NK-92 treated with Interleukin-12 subunit alpha and Interleukin-12 subunit beta, amount 100 ng/mL, for 24 hours (cell line): ENCODE results near the gene ZMIZ2.

Source experiments
- DNase-seq: peaks from one replicate; lab custom pipeline; 2025; lab: John Stamatoyannopoulos, UW

The ZMIZ2 gene

DNA sequence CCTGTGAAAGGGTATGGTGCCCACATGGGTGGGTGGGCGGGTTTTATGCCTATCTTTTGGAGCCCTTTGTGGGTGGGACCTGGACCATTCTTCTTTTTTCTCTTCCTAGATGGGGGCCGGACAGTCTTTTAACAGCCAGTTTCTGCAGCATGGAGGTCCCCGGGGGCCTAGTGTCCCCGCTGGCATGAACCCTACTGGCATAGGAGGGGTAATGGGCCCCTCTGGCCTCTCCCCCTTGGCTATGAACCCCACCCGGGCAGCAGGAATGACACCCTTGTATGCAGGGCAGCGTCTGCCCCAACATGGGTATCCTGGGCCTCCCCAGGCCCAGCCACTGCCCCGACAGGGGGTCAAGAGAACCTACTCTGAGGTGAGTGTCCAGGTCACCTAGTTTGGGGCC, 9.1 kb downstream of the ZMIZ2 start:
- DNase-seq = no peak

GRCh38 chr7:44759246-44759645, 10.6 kb downstream of the ZMIZ2 start:
- DNase-seq = no peak

DNA sequence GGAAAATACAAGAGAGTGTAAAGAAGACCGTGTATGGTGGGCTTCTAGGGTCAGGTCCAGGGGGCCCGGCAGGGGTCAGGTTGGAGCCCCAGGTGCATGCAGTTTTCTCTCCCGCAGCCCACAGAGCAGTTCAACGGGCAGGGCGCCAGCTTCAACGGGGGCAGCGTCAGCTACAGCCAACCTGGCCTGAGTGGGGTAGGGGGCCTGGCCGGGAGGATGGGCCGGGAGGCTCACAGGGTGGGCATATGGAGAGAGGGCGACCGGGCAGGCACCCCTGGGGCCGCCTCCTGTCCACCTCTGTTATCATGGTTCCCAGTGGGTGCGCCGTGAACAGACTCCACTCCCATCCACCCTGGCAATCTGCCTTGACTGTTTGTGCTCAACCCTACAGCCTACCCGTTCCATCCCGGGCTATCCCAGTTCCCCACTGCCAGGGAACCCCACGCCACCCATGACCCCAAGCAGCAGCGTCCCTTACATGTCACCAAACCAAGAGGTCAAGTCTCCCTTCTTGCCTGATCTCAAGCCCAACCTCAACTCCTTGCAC, 11.5 kb downstream of the ZMIZ2 start:
- DNase-seq = no peak

DNA sequence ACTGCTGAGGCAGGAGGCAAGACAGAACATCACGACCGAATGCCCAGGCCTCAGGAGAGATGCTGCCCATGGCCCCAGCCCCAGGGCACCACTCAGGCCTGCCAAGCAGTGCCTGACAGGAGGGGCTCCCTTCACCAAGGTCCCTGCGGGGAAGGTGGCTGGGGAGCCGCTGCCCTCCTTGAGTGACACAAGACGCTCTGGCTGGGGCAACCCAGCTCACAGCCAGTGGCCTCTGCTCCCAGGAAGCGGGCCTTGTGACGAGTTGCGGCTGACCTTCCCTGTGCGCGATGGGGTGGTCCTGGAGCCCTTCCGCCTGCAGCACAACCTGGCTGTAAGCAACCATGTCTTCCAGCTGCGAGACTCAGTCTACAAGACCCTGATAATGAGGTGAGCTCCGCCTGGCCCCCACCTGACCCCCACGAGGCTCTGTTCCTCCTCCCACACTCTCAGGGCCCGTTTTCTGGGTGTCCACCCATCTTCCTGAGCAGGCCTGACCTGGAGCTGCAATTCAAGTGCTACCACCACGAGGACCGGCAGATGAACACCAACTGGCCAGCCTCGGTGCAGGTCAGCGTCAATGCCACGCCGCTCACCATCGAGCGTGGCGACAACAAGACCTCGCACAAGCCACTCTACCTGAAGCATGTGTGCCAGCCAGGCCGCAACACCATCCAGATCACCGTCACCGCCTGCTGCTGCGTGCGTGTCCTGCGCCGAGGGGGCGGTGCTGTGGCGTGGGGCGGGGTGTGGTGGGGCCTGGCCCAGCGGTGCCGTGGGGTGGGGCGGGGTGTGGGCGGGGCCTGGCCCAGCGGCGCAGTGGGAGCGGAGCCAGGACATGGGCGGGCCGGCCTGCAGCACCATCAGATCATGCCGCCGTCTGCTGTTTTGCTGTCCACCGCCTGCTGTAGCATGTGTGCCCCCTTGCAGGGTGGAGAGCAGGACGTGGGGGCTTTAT, 12.8 kb downstream of the ZMIZ2 start:
- no peak for DNase-seq

- DNase-seq = no peak
Measured at GRCh38 chr7:44762300-44762699, 13.7 kb downstream of the ZMIZ2 start.

DNA sequence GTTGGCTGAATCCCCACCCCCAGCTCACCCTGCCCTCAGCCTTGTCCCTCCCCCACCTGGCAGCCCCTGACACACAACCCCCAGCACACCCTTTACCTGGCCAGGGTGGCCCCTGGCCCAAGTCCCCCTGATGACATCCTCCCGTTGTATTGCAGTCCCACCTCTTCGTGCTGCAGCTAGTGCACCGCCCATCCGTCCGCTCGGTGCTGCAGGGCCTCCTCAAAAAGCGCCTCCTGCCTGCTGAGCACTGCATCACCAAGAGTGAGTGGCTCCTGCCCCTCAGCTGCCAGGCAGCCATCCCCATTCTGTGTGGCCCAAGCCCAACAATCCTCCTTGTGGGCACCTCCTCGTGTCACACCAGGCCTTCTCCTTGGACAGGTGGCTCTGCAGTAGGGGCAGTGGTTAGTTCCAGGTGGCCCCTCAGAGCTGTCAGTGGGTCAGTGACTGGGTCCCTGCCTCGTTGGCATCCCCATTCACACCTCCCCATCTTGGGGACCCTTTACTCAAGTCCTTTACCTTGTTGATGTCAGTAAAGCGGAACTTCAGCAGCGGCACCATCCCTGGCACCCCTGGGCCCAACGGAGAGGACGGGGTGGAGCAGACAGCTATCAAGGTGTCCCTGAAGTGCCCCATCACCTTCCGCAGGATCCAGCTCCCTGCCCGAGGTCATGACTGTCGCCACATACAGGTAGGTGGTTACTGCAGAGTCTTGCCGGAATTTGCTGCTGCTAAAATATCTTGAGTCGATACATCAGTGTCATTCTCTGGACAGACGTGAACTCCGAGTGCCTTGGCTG, 14.3 kb downstream of the ZMIZ2 start:
- DNase-seq = no peak

- DNase-seq = no peak
Measured at GRCh38 chr7:44764081-44764480, 15.4 kb downstream of the ZMIZ2 start.

DNA sequence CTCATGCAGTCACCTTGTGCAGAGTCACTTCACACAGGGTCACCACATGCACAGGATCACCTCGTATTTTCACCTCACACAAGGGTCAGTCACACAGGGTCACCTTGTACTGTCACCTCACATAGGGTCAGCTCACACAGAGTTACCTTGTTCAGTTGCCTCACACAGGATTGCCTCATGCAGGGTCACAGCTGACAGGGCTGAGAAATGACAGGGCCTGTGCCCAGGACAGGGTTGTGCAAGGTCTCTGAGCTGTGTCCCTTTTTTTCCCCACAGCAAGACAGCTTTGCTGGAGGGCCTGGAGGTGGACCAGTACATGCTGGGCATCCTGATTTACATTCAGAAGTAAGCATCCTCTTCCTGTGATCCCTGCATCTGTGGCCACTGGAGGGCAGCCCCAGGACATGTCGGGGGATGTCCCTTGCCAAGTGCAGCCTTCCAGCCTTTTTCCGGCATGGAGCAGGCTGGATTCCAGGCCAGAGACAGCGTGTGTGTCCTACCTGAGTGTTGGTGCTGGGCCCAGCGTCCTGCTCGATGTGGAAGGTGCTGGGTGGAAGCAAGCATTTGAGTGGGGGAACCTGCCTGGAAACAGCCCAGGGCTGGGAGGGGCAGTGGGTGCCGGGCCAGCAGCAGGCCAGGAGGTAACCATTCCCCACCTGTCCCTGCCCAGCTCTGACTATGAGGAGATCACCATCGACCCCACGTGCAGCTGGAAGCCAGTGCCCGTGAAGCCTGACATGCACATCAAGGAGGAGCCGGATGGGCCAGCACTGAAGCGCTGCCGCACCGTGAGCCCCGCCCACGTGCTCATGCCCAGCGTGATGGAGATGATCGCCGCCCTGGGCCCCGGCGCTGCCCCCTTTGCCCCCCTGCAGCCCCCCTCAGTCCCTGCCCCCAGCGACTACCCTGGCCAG, 16.3 kb downstream of the ZMIZ2 start:
- no peak for DNase-seq

- DNase-seq = no peak
Measured at GRCh38 chr7:44765579-44766415, 17.1 kb downstream of the ZMIZ2 start.

DNA sequence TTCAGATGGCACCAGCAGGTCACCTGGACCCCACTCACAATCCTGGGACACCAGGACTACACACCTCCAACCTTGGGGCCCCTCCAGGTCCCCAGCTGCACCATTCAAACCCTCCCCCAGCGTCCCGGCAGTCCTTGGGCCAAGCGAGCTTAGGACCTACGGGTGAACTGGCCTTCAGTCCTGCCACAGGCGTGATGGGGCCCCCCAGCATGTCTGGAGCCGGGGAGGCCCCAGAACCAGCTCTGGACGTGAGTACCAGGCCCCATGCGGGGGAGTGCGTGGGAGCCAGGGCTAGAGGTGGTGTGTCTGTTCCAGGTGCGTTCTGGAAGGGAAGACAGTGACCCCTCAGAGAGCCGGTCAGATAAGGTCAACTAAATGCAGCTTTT, 17.8 kb downstream of the ZMIZ2 start:
- DNase-seq = no peak

DNA sequence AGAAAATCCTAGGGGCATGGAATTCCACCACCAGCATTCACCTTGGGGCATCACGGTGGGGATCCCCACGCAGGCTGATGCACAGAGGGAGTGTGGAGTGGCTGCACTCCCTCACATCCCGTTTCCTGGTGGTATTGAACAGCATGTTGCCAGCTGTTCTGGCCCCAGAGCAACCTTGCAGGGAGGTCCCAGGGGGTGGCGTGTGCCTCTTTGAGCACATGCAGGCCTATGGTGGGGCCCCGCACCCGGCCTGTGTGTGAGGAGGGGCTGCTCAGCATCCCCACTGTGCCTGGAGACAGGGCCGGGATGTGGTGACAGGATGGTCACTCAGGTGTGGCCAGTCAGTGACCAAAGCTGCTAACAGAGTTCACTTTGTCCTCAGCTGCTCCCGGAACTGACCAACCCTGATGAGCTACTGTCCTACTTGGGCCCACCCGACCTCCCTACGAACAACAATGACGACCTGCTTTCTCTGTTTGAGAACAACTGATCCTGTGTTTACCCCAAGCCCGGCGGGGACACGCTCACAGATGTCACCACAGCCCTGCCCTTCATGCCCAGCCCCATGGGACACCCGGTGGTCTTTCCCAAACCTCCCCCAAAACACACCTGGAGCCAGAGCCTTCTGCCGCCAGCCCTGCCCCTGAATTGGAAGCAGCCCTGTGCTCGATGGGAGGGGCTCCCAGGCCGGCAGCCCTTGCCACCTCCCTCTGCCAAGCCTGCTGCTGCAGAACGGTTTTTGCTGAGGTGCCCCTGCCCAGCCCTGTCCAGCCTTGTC, 18.7 kb downstream of the ZMIZ2 start:
- no peak for DNase-seq

GRCh38 chr7:44767912-44768627, 19.4 kb downstream of the ZMIZ2 start:
- DNase-seq = no peak

DNA sequence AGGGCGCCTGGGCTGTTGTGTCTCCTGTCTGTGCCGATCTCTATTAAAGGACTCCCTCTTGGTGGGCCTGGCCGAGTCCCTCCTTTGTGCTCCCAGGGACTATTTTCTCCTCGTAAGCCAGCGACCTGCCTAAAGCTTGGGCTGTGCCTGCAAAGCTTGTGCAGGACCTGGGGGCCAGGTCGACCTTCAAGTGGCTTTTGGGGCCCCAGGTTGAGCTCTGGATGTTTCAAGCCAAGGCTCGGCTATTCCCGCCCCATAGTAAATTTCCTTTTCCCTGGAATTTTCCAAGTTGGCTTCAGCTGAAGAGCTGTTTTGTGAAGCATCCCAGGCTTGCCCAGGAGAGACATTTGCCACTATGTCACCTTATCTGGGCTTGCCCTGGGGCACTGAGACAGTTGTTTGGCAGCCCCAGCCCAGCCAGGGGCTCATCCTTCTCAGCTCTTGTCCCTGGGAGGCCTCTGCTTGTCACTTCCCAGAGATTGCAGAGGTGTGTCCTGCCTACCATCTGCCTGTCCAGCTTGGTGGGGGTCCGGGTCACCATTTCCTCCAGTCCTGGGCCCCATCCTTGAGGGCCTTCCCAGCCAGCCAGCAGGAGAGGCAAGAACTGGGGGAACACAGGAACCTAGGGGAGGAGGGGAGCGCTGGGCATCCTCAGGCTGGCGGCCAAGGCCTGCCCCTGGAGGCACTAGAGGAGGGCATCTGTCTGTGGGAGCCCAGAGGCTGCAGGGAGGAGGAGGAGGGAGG, 20.2 kb downstream of the ZMIZ2 start:
- no peak for DNase-seq

- no peak for DNase-seq
Measured at GRCh38 chr7:44769376-44769775, 20.7 kb downstream of the ZMIZ2 start.

DNA sequence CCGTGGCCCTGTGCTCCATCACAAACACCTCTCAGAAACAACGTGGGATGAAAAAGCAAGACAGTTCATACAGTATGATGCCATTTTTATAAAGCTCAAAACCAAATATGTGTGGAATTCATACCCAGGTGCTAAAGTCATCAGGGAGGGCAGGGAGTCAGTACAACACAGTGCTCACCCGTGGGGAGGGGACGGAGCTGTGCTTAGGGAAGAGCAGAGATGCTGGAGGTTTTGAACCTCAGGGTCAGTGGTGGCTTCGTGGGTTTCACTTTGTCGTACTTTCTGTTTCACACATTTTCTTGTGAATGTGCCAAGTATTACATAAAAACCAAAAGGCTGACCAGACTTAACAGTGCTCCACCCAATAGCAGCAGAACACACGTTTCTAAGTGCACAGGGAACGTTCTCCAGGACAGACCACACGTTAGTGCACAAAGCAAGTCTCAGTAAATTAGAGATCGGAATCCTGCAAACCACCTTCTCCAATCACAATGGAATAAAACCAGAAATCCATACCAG, 21.2 kb downstream of the ZMIZ2 start:
- peak; percentile 29 for DNase-seq

GRCh38 chr7:44771358-44771757, 22.7 kb downstream of the ZMIZ2 start:
- no peak for DNase-seq

DNA sequence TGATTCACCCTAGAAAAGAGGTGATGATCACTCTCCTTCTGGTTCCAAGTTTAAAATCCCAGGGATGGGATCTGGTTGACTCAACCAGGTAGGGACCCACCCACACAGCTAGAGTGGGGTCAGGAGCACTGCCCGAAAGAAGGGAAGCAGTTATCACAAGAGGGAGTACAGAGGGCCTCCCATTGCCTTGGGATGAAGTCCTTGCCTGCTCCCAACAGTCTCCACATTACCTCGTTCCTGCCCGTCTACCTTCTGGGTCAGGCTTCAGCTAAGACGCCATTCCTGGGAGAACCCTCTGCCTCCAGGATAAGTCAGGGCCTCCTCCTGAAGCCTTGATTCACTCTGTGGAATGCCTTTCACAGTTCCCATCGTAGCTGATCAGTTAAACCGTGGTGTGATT, 23.8 kb downstream of the ZMIZ2 start:
- DNase-seq = no peak

DNA sequence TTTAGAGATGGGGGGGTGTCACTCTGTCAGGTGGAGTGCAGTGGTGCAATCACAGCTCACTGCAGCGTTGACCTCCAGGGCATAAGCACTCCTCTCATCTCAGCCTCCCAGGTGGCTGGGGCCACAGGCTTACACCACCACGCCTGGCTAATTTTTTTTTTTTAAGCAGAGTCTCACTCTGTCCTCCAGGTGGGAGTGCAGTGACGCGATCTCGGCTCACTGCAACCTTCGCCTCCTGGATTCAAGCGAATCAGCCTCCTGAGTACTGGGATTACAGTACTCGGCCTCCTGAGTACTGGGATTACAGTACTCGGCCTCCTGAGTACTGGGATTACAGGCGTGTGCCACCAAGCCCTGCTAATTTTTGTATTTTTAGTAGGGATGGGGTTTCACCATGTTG, 24.2 kb downstream of the ZMIZ2 start:
- DNase-seq = no peak
